GM12874 (cell line): Measurements from ENCODE around the gene DNAAF1.

ENCODE experiments used
- TF ChIP-seq, protein P1 (sequence below): IDR thresholded peaks from 2 replicates; pipeline ENCODE4 v1.5.1; 2011; ENCODE audit warnings: low read depth, mild to moderate bottlenecking, control low read depth, low read length, moderate library complexity; ENCODE audit not compliant: insufficient read depth

Gene DNAAF1

GRCh38 chr16:84197466-84198128 is 52.5 kb downstream of the DNAAF1 start:
- TF ChIP-seq, protein P1, sequence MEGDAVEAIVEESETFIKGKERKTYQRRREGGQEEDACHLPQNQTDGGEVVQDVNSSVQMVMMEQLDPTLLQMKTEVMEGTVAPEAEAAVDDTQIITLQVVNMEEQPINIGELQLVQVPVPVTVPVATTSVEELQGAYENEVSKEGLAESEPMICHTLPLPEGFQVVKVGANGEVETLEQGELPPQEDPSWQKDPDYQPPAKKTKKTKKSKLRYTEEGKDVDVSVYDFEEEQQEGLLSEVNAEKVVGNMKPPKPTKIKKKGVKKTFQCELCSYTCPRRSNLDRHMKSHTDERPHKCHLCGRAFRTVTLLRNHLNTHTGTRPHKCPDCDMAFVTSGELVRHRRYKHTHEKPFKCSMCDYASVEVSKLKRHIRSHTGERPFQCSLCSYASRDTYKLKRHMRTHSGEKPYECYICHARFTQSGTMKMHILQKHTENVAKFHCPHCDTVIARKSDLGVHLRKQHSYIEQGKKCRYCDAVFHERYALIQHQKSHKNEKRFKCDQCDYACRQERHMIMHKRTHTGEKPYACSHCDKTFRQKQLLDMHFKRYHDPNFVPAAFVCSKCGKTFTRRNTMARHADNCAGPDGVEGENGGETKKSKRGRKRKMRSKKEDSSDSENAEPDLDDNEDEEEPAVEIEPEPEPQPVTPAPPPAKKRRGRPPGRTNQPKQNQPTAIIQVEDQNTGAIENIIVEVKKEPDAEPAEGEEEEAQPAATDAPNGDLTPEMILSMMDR: no peak

- TF ChIP-seq, protein P1: no peak
These were observed 53.3 kb downstream of the DNAAF1 start for GRCh38 chr16:84198401-84198800.

GRCh38 chr16:84199097-84199496 is 54.0 kb downstream of the DNAAF1 start:
- TF ChIP-seq, protein P1: no peak

- TF ChIP-seq, protein P1: no peak
These were observed 54.8 kb downstream of the DNAAF1 start for GRCh38 chr16:84199861-84200260.

DNA sequence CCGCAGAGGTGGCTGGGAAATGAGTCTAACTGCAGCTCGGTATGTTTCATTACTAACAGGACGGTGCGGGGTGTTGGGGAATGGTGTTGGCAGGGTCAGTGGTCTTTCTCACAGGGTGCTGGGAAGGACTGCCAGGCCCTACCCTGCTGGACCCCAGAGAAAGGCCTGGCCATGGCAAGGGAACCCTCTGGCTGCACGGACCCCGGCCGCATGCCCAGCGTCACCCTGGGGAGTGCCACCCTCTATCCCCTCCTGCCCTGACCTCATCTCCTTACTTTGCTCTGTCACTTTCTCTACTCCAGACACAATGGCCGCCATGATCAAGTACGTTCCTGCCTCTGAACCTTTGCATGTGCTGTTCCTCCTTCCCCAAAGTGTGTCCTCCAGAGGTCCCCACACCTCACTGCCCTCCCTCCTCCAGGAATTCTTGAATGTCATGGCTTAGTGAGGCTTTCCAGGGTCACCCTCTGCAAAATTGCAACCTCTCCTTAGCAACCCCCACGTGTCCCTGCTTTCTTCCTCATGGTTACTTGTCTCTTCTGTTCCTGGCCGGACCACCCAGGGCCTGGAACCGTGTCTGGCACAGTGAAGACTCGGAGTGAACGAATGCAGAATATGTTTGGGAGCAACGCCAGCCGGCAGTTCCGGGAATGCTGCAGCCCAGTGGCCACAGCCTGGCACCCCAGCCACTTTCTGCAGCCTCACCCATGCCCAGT is 61.0 kb downstream of the DNAAF1 start:
- TF ChIP-seq, protein P1: no peak

- TF ChIP-seq, protein P1: no peak
These were observed 62.1 kb downstream of the DNAAF1 start for GRCh38 chr16:84207251-84207650.

GRCh38 chr16:84207879-84208278 is 62.8 kb downstream of the DNAAF1 start:
- TF ChIP-seq, protein P1: no peak
